A673 (cell line): ENCODE results near the gene STK38L. TPM values are rescaled to one million over a fixed set of nuclear protein-coding genes. Genes with fewer than 3 reads are reported as not detected.

Experiments
- BruUV-seq: library from RNA; stranded (reverse); fragments of 400-500 nt; replicated peaks from 2 replicates; lab custom pipeline; 2021; lab: Mats Ljungman, UMichigan
- CTCF ChIA-PET: fragments of 300-600 bp; sonication (Branson Sonifier 250); formaldehyde crosslinking; loops from one replicate; lab custom pipeline; 2022; ENCODE audit warnings: antibody characterized with exemption; lab: Charles Lee
- POLR2A ChIA-PET: fragments of 300-600 bp; sonication (Branson Sonifier 250); formaldehyde crosslinking; loops from one replicate; lab custom pipeline; 2022; ENCODE audit warnings: antibody characterized with exemption; ENCODE audit not compliant: low non-redundant PET; lab: Charles Lee
- DNase-seq: peaks from one replicate; pipeline ENCODE4 v3.0.0-alpha.2; 2015; ENCODE audit warnings: low spot score
- H3K27ac ChIP-seq: fragments of 200-600 bp; sonication (generic); 2 replicates; pipeline ENCODE4 v1.5.1; 2016; ENCODE audit warnings: mixed run types, low read depth, mild to moderate bottlenecking, mixed read lengths, antibody characterized with exemption, low read length; ENCODE audit not compliant: poor library complexity, severe bottlenecking
- H3K27me3 ChIP-seq: fragments of 200-600 bp; sonication (generic); replicated peaks from 2 replicates; pipeline ENCODE4 v1.6.1; 2017; ENCODE audit warnings: mixed run types, low read depth, mild to moderate bottlenecking, mixed read lengths, antibody characterized with exemption, low read length; ENCODE audit not compliant: insufficient read depth, poor library complexity
- H3K36me3 ChIP-seq: fragments of 200-600 bp; sonication (generic); 2 replicates; pipeline ENCODE4 v1.6.1; 2016; ENCODE audit warnings: mixed run types, mild to moderate bottlenecking, mixed read lengths, antibody characterized with exemption, low read length; ENCODE audit not compliant: insufficient read depth, poor library complexity, severe bottlenecking
- H3K4me1 ChIP-seq: fragments of 200-600 bp; sonication (generic); 2 replicates; pipeline ENCODE4 v1.6.1; 2017; ENCODE audit warnings: mixed run types, mild to moderate bottlenecking, mixed read lengths, antibody characterized with exemption, low read length; ENCODE audit not compliant: insufficient read depth, poor library complexity, severe bottlenecking
- H3K4me3 ChIP-seq: fragments of 200-600 bp; sonication (generic); 2 replicates; pipeline ENCODE4 v1.5.1; 2016; ENCODE audit warnings: low read depth, mixed run types, mild to moderate bottlenecking, mixed read lengths, low read length; ENCODE audit not compliant: poor library complexity, severe bottlenecking
- H3K9me3 ChIP-seq: fragments of 200-600 bp; sonication (generic); 2 replicates; pipeline ENCODE4 v1.6.1; 2016; ENCODE audit warnings: mixed run types, low read depth, mild to moderate bottlenecking, mixed read lengths, antibody characterized with exemption, low read length; ENCODE audit not compliant: poor library complexity, severe bottlenecking
- EZH2 ChIP-seq: fragments of 200-600 bp; sonication (generic); IDR thresholded peaks from 2 replicates; pipeline ENCODE4 v1.6.1; 2017; ENCODE audit warnings: borderline replicate concordance, low read depth, mild to moderate bottlenecking, mixed read lengths, antibody characterized with exemption, low read length; ENCODE audit not compliant: poor library complexity, severe bottlenecking
- intact Hi-C: fragments of 100-400 bp; cut with micrococcal nuclease; formaldehyde crosslinking; loops from one replicate; pipeline ENCODE4 v1.10.0; 2022; ENCODE audit not compliant: unreplicated experiment
- total RNA-seq: library from RNA; stranded (reverse); gene quantifications from 2 replicates; pipeline ENCODE4 v1.2.3, GENCODE V29; 2021
- TF ChIP-seq, protein P1 (sequence below): fragments of 300-800, 200-600 bp; sonication (generic); conservative IDR thresholded peaks from 2 replicates; pipeline ENCODE4 v1.5.1; 2017; ENCODE audit warnings: low read depth, mild to moderate bottlenecking, antibody characterized with exemption, low read length, moderate library complexity, mixed read lengths

STK38L gene
- total RNA-seq, 1 experiment from 2014 or later = 21.0 TPM

DNA sequence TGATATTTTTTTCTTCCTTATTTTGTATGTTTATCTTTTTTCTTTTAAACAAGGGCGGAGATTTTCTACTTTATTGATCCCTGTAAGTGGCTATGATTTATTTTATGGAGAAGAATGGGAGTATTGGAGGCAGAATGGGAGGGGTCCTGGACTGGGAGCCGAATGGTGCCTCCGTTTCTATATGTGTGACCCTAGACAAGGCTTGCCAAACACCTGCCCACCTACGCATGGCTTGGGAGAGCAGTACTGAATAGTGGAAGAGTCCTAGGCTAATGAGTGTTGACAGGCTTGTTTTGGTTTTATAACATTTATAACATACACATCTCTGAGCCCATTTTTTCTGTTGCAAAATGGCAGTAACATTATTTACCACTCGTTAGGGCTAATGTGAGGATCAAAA, 29.0 kb downstream of the STK38L start:
- DNase-seq = no peak
- TF ChIP-seq EZH2 = no peak
- TF ChIP-seq, protein P1, sequence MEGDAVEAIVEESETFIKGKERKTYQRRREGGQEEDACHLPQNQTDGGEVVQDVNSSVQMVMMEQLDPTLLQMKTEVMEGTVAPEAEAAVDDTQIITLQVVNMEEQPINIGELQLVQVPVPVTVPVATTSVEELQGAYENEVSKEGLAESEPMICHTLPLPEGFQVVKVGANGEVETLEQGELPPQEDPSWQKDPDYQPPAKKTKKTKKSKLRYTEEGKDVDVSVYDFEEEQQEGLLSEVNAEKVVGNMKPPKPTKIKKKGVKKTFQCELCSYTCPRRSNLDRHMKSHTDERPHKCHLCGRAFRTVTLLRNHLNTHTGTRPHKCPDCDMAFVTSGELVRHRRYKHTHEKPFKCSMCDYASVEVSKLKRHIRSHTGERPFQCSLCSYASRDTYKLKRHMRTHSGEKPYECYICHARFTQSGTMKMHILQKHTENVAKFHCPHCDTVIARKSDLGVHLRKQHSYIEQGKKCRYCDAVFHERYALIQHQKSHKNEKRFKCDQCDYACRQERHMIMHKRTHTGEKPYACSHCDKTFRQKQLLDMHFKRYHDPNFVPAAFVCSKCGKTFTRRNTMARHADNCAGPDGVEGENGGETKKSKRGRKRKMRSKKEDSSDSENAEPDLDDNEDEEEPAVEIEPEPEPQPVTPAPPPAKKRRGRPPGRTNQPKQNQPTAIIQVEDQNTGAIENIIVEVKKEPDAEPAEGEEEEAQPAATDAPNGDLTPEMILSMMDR = no peak
- H3K27me3 ChIP-seq = no peaks in the 10 kb centered on the region
- intact Hi-C loops = no loop called here
- no peak overlapping the region for H3K27ac ChIP-seq
- POLR2A ChIA-PET = no interaction called here
- no peaks in the 10 kb centered on the region for H3K36me3 ChIP-seq
- no peak overlapping the region for H3K4me3 ChIP-seq
- CTCF ChIA-PET = no interaction called here
- no peaks in the 10 kb centered on the region for H3K9me3 ChIP-seq
- BruUV-seq = no TSS peak
- no peaks in the 10 kb centered on the region for H3K4me1 ChIP-seq

DNA sequence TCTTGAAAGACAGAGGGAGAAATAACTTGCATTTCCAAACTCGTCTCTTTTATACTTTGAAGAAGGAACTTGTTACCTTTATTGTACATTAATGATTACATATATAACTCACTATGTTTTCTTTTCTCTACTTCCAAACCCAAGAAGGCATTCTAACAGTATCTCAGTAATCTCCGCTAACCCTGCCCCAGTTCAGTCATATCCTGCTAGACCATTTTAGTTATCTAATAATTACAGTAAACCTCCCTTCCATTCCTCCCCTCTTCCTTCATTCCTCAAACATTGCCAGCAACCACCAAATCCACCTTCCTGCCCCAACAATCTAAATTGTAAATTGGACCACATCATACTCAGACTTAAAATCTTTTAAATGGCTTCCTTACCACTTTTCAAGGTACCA, 30.6 kb downstream of the STK38L start:
- TF ChIP-seq EZH2 = no peak
- TF ChIP-seq, protein P1 = no peak
- Histone ChIP-seq H3K4me3 (no peak overlapping the region), H3K27me3 (no peaks in the 10 kb centered on the region), H3K9me3 (no peaks in the 10 kb centered on the region), H3K36me3 (no peaks in the 10 kb centered on the region), H3K27ac (no peak overlapping the region), H3K4me1 (no peaks in the 10 kb centered on the region)
- no TSS peak for BruUV-seq
- ChIA-PET CTCF (no interaction called here), POLR2A (no interaction called here)
- no peak for DNase-seq
- intact Hi-C loops = no loop called here

DNA sequence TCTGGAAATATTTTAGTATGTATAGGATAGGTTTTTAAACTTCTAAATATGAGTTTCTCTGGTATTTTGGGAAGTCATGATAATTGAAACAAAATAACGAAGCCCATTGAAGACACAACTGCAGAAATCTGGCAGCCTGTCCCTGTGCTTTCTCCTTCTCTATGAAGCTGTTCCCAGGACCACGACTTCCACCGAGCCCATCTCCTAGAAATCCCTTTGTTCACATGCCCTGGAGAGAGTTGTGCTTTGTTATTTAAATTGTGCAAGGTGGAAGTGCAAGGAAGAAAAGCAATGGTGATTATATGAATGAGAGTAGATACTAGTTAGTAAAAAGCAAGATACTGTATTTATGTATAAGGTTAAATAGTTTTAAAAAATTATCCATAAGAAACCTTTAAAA, 32.2 kb downstream of the STK38L start:
- BruUV-seq = no TSS peak
- no peak for TF ChIP-seq EZH2
- TF ChIP-seq, protein P1 = no peak
- Histone ChIP-seq H3K4me3 (no peak overlapping the region), H3K36me3 (no peaks in the 10 kb centered on the region), H3K27ac (no peak overlapping the region), H3K9me3 (no peaks in the 10 kb centered on the region), H3K27me3 (no peaks in the 10 kb centered on the region), H3K4me1 (no peaks in the 10 kb centered on the region)
- intact Hi-C loops = no loop called here
- ChIA-PET CTCF (no interaction called here), POLR2A (no interaction called here)
- no peak for DNase-seq
